GM19023 (cell line): ENCODE results near the gene PON2.

Experiments
- ATAC-seq: cut with Tn5 transposase; IDR thresholded peaks from one replicate; pipeline ENCODE4 v1.9.1; 2021; ENCODE audit warnings: mild to moderate bottlenecking, moderate library complexity; ENCODE audit not compliant: unreplicated experiment

Gene PON2

GRCh38 chr7:95446618-95447017, 11.8 kb upstream of the PON2 start:
- ATAC-seq, result no peak

- ATAC-seq, result no peak
Observed at GRCh38 chr7:95444796-95445195, 10.0 kb upstream of the PON2 start.

- ATAC-seq, result no peak
Observed at GRCh38 chr7:95441042-95441823, 6.4 kb upstream of the PON2 start.

GRCh38 chr7:95440394-95441038, 5.7 kb upstream of the PON2 start:
- no peak for ATAC-seq

- ATAC-seq, result no peak
Observed at GRCh38 chr7:95436407-95436806, 1.6 kb upstream of the PON2 start.

GRCh38 chr7:95435422-95435780, 573 bp upstream of the PON2 start:
- no peak for ATAC-seq

- ATAC-seq, result no peak
Observed at GRCh38 chr7:95433952-95434556, 774 bp downstream of the PON2 start.

GRCh38 chr7:95433129-95433528, 1.7 kb downstream of the PON2 start:
- no peak for ATAC-seq

- ATAC-seq, result no peak
Observed at GRCh38 chr7:95432606-95433005, 2.2 kb downstream of the PON2 start.

- no peak for ATAC-seq
Observed at GRCh38 chr7:95430864-95431263, 4.0 kb downstream of the PON2 start.

- ATAC-seq, result no peak
Observed at GRCh38 chr7:95429241-95429990, 5.4 kb downstream of the PON2 start.

- ATAC-seq, result no peak
Observed at GRCh38 chr7:95427914-95428516, 6.8 kb downstream of the PON2 start.

GRCh38 chr7:95427166-95427565, 7.7 kb downstream of the PON2 start:
- ATAC-seq, result no peak

GRCh38 chr7:95425694-95426093, 9.1 kb downstream of the PON2 start:
- ATAC-seq, result no peak

- ATAC-seq, result no peak
Observed at GRCh38 chr7:95424716-95425115, 10.1 kb downstream of the PON2 start.

- no peak for ATAC-seq
Observed at GRCh38 chr7:95421847-95422444, 12.9 kb downstream of the PON2 start.

GRCh38 chr7:95421000-95421846, 13.6 kb downstream of the PON2 start:
- no peak for ATAC-seq

GRCh38 chr7:95412075-95412474, 22.8 kb downstream of the PON2 start:
- no peak for ATAC-seq

- ATAC-seq, result no peak
Observed at GRCh38 chr7:95411666-95412065, 23.2 kb downstream of the PON2 start.

GRCh38 chr7:95411036-95411435, 23.8 kb downstream of the PON2 start:
- no peak for ATAC-seq
